H1 (cell line): ENCODE data around the gene CST7. TPM values are rescaled to one million over a fixed set of nuclear protein-coding genes. Genes with fewer than 3 reads are reported as not detected.
A peak's percentile ranks its signal among the peaks of the same experiment; 100 is the strongest.

Experiments used
- CTCF ChIA-PET: fragments of 300-600 bp; sonication (Branson Sonifier 250); formaldehyde crosslinking; loops from one replicate; lab custom pipeline; 2021; ENCODE audit not compliant: partially characterized antibody; lab: Charles Lee
- POLR2A ChIA-PET: fragments of 300-600 bp; sonication (Branson Sonifier 250); formaldehyde crosslinking; loops from one replicate; lab custom pipeline; 2021; ENCODE audit warnings: inconsistent platforms; ENCODE audit not compliant: partially characterized antibody; lab: Charles Lee
- DNase-seq, 2 experiments: peaks; one replicate each; pipeline versions ENCODE4 v3.0.0 to v3.0.0-alpha.2; 2010 to 2022; ENCODE audit warnings: low spot score in 2 of 2, low read depth in 1 of 2, mixed read lengths in 1 of 2
- FAIRE-seq: peaks from 2 replicates; lab custom pipeline; 2011; peaks lifted over from hg19 to GRCh38; lab: Jason Lieb, UNC
- H2AFZ ChIP-seq: 2 replicates; pipeline ENCODE4 v1.8.1; 2012; ENCODE audit warnings: low read length, inconsistent platforms
- H2AK5ac ChIP-seq: 2 replicates; pipeline ENCODE4 v1.6.1; 2013; ENCODE audit warnings: low read depth, low read length
- H2BK120ac ChIP-seq: replicated peaks from 2 replicates; pipeline ENCODE3; 2013; ENCODE audit warnings: low read depth, low read length, inconsistent platforms
- H2BK12ac ChIP-seq: 2 replicates; pipeline ENCODE4 v1.6.1; 2013; ENCODE audit warnings: low read depth, low read length
- H2BK15ac ChIP-seq: 2 replicates; pipeline ENCODE4 v1.6.1; 2013; ENCODE audit warnings: low read length
- H2BK20ac ChIP-seq: 2 replicates; pipeline ENCODE4 v1.6.1; 2013; ENCODE audit warnings: low read length
- H2BK5ac ChIP-seq: 2 replicates; pipeline ENCODE4 v1.6.1; 2013; ENCODE audit warnings: low read depth, low read length
- H3K14ac ChIP-seq: 2 replicates; pipeline ENCODE4 v1.6.1; 2013; ENCODE audit warnings: inconsistent platforms; ENCODE audit not compliant: insufficient read length
- H3K18ac ChIP-seq: 2 replicates; pipeline ENCODE4 v1.6.1; 2013; ENCODE audit warnings: low read length; ENCODE audit errors: extremely low read depth
- H3K23ac ChIP-seq: 2 replicates; pipeline ENCODE4 v1.6.1; 2013; ENCODE audit warnings: inconsistent platforms; ENCODE audit not compliant: insufficient read length
- H3K23me2 ChIP-seq: 2 replicates; pipeline ENCODE4 v1.6.1; 2013; ENCODE audit warnings: low read depth, low read length
- H3K27ac ChIP-seq: 2 replicates; pipeline ENCODE4 v1.6.1; 2011; ENCODE audit warnings: low read depth, low read length, inconsistent platforms
- H3K27me3 ChIP-seq, 4 experiments: replicated peaks in 1 of 4; 1 replicate in 1 of 4; 2 replicates in 3 of 4; pipeline versions ENCODE4 v1.6.1 to v1.8.1; 2011 to 2013; ENCODE audit warnings: low read length in 3 of 4, mild to moderate bottlenecking in 3 of 4, inconsistent platforms in 2 of 4, mixed read lengths in 2 of 4, moderate library complexity in 1 of 4; ENCODE audit not compliant: control insufficient read depth in 3 of 4, insufficient read depth in 3 of 4; ENCODE audit errors: extremely low read depth in 1 of 4
- H3K36me3 ChIP-seq, 4 experiments: 2 replicates each; pipeline versions ENCODE4 v1.6.1 to v1.8.1; 2011 to 2013; ENCODE audit warnings: mild to moderate bottlenecking in 4 of 4, low read length in 3 of 4, moderate library complexity in 2 of 4, control low read depth in 1 of 4, inconsistent platforms in 1 of 4; ENCODE audit not compliant: insufficient read depth in 4 of 4, control insufficient read depth in 2 of 4
- H3K4ac ChIP-seq: replicated peaks from 2 replicates; pipeline ENCODE3; 2013; ENCODE audit warnings: low read length, low read depth, mixed read lengths, inconsistent platforms; ENCODE audit not compliant: insufficient read length
- H3K4me1 ChIP-seq, 4 experiments: replicated peaks in 1 of 4; 1 replicate in 1 of 4; 2 replicates in 3 of 4; pipeline versions ENCODE4 v1.6.1 to v1.8.1; 2011 to 2013; ENCODE audit warnings: low read length in 3 of 4, inconsistent platforms in 2 of 4, mixed read lengths in 1 of 4; ENCODE audit not compliant: insufficient read depth in 4 of 4, control insufficient read depth in 3 of 4
- H3K4me2 ChIP-seq, 2 experiments: 2 replicates each; pipeline versions ENCODE4 v1.6.1 to v1.8.1; 2011 to 2013; ENCODE audit warnings: low read depth in 2 of 2, low read length in 2 of 2, control low read depth in 1 of 2, inconsistent platforms in 1 of 2, mild to moderate bottlenecking in 1 of 2; ENCODE audit not compliant: insufficient read depth in 1 of 2
- H3K4me3 ChIP-seq, 4 experiments: fragments of 200-600, 300-600 bp in 1 of 4; sonication (generic), shearing (Covaris generic), sonication (Bioruptor Twin) in 1 of 4; 2 replicates each; pipeline versions ENCODE4 v1.5.1 to v1.8.1; 2011 to 2016; ENCODE audit warnings: low read length in 4 of 4, low read depth in 3 of 4, control low read depth in 2 of 4, inconsistent platforms in 2 of 4, mild to moderate bottlenecking in 2 of 4, mixed read lengths in 1 of 4, moderate library complexity in 1 of 4; ENCODE audit not compliant: insufficient read depth in 2 of 4; ENCODE audit errors: extremely low read depth in 1 of 4
- H3K56ac ChIP-seq: replicated peaks from 2 replicates; pipeline ENCODE3; 2013; ENCODE audit warnings: low read depth, mild to moderate bottlenecking, mixed read lengths, low read length, inconsistent platforms; ENCODE audit not compliant: insufficient read length
- H3K79me1 ChIP-seq: 2 replicates; pipeline ENCODE4 v1.6.1; 2013; ENCODE audit warnings: low read depth, low read length, control low read depth
- H3K79me2 ChIP-seq, 2 experiments: 2 replicates each; pipeline versions ENCODE4 v1.6.1 to v1.8.1; 2012 to 2013; ENCODE audit warnings: low read length in 2 of 2, mild to moderate bottlenecking in 2 of 2, inconsistent platforms in 1 of 2; ENCODE audit not compliant: insufficient read depth in 2 of 2, control insufficient read depth in 1 of 2
- H3K9ac ChIP-seq, 4 experiments: replicated peaks in 1 of 4; 1 replicate in 1 of 4; 2 replicates in 3 of 4; pipeline versions ENCODE4 v1.6.1 to v1.8.1; 2011 to 2013; ENCODE audit warnings: low read depth in 3 of 4, low read length in 3 of 4, control low read depth in 2 of 4, mild to moderate bottlenecking in 2 of 4, moderate library complexity in 2 of 4, inconsistent platforms in 1 of 4; ENCODE audit errors: extremely low read depth in 1 of 4
- H3K9me3 ChIP-seq, 2 experiments: 2 replicates each; pipeline versions ENCODE4 v1.6.1 to v1.8.1; 2012 to 2013; ENCODE audit warnings: mild to moderate bottlenecking in 2 of 2, moderate library complexity in 2 of 2, control low read depth in 1 of 2, inconsistent platforms in 1 of 2, low read depth in 1 of 2, low read length in 1 of 2, mixed read lengths in 1 of 2; ENCODE audit not compliant: insufficient read depth in 2 of 2
- H4K20me1 ChIP-seq, 2 experiments: replicated peaks in 1 of 2; 2 replicates each; pipeline versions ENCODE3 to v1.8.1; 2011 to 2013; ENCODE audit warnings: inconsistent platforms in 2 of 2, low read length in 2 of 2, mild to moderate bottlenecking in 1 of 2; ENCODE audit not compliant: insufficient read depth in 2 of 2, control insufficient read depth in 1 of 2
- H4K5ac ChIP-seq: 2 replicates; pipeline ENCODE4 v1.6.1; 2013; ENCODE audit warnings: low read length, low read depth, mixed read lengths, inconsistent platforms; ENCODE audit not compliant: insufficient read length
- H4K8ac ChIP-seq: 2 replicates; pipeline ENCODE4 v1.8.0; 2013; ENCODE audit warnings: mild to moderate bottlenecking, moderate library complexity, low read length, inconsistent platforms; ENCODE audit not compliant: insufficient read depth; ENCODE audit errors: extremely low read depth
- H4K91ac ChIP-seq: replicated peaks from 2 replicates; pipeline ENCODE3; 2013; ENCODE audit warnings: low read length, mixed read lengths, inconsistent platforms; ENCODE audit not compliant: insufficient read length
- GABPA ChIP-seq: IDR thresholded peaks from 2 replicates; pipeline ENCODE4 v1.6.1; 2011; ENCODE audit warnings: mild to moderate bottlenecking, low read length, moderate library complexity, borderline replicate concordance; ENCODE audit not compliant: insufficient read depth
- RAD21 ChIP-seq, 2 experiments: IDR thresholded peaks in 1 of 2; conservative IDR thresholded peaks in 1 of 2; 2 replicates each; pipeline ENCODE4 v1.6.1; 2011; ENCODE audit warnings: low read depth in 2 of 2, low read length in 2 of 2, improper control_type of control experiment in 1 of 2, inconsistent platforms in 1 of 2, mild to moderate bottlenecking in 1 of 2, moderate library complexity in 1 of 2
- WGBS, 2 experiments: shearing (Covaris generic) in 1 of 2; methylation state at CpG; one replicate each; pipeline versions ENCODE4 v1.1.6 to v1.1.7; 2013 to 2015; ENCODE audit warnings: low lambda C conversion rate in 2 of 2, mixed read lengths in 2 of 2, inconsistent platforms in 1 of 2, low coverage in 1 of 2, missing lambda C conversion rate in 1 of 2; ENCODE audit not compliant: insufficient replicate concordance in 2 of 2, insufficient coverage in 1 of 2, insufficient read length in 1 of 2; ENCODE audit errors: extremely low coverage in 1 of 2, missing lambda C conversion rate in 1 of 2; 5-methylcytosine and 5-hydroxymethylcytosine counted together
- polyA plus RNA-seq, 7 experiments: library from polyadenylated mRNA; depleted of rRNA in 3 of 7; stranded (reverse) in 5 of 7; unstranded in 2 of 7; fragments of >200 nt in 5 of 7; fragments of 200-250 nt in 2 of 7; gene quantifications; 1 replicate in 5 of 7; 2 replicates in 1 of 7; 4 replicates in 1 of 7; pipeline versions ENCODE4 v1.2.1 to v1.2.3, GENCODE V29; 2011 to 2013; ENCODE audit warnings: missing spikeins in 2 of 7, mixed read lengths in 2 of 7
- total RNA-seq: library from RNA; stranded (reverse); fragmentation: NEBNext Ultra II Directional; extraction: Animal tissue kit (Norgen Biotek cat#: 25700); gene quantifications from 2 replicates; pipeline ENCODE4 v1.2.1, GENCODE V29; 2021

The CST7 gene
- total and polyA plus RNA-seq, 2 of the 8 experiments (the other 6 are each of a cell fraction or from before 2014, with no cell fraction given): not detected

DNA sequence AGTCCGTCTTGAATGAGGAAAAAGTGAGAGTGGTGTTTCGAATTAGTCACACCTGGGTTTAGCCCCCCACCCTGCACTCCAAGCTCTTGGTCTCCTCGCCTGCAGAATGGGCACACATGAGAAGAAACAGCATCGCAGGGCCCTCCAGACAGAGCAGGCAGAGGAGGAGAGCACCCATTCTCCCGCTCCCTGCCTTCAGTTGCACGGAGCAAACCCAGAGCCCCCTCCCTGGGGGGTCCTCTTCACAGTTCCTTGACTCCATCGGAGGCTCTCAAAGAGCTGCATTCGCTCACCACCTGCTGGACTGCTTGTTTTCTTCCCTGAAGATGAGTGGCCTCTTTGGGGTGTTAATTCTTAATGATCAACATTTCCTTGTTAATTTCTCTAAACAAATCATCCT lies 5.1 kb downstream of the CST7 start:
- H4K5ac ChIP-seq: no peak overlapping the region

More for the DNA sequence above, 5.1 kb downstream of the CST7 start:
- Histone ChIP-seq H2AFZ (no peak overlapping the region), H3K4ac (no peak overlapping the region), H3K23ac (no peak overlapping the region), H3K27ac (no peak overlapping the region), H3K56ac (no peak overlapping the region), H4K91ac (no peak overlapping the region), H3K27me3 (no peaks in the 10 kb centered on the region), H2BK12ac (no peak overlapping the region), H3K18ac (no peak overlapping the region), H4K20me1 (peaks cover 0 to 5% of the 10 kb centered on the region in 2 experiments), H3K23me2 (no peaks in the 10 kb centered on the region), H3K4me2 (no peak overlapping the region), H2AK5ac (no peak overlapping the region), H3K4me1 (peaks cover 0 to 2% (median 0%) of the 10 kb centered on the region in 4 experiments; a peak in 1 of 7 replicates), H2BK120ac (no peak overlapping the region), H3K36me3 (no peaks in the 10 kb centered on the region), H2BK15ac (no peak overlapping the region), H4K8ac (no peak overlapping the region), H2BK5ac (no peak overlapping the region), H3K9ac (no peak overlapping the region), H3K9me3 (no peaks in the 10 kb centered on the region), H3K14ac (no peak overlapping the region), H3K79me1 (no peaks in the 10 kb centered on the region), H3K4me3 (no peak overlapping the region), H2BK20ac (no peak overlapping the region), H3K79me2 (no peaks in the 10 kb centered on the region)
- ChIA-PET POLR2A (no interaction called here), CTCF (interaction anchor here (1.1 to 3.1 kb wide), 2 partner anchors 23 to 172 kb away, joined by 4 to 16 read pairs; no protein-coding TSS in a partner anchor)
- TF ChIP-seq RAD21 (IDR thresholded peaks at IDR 0.05 in 1 of 2, conservative IDR thresholded peaks at IDR 0.05 in 1 of 2; ENCODE audit: low read depth in 2 of 2, low read length in 2 of 2): peak in 1 of 2 experiments; percentile 6; a peak in 1 of 4 replicates
- TF ChIP-seq GABPA: no peak
- DNase-seq (no peak), FAIRE-seq (no peak)
- WGBS, 2 experiments: 84% methylated on average over 8 of the region's 8 CpGs; no CpG with 5 or more reads in 1 of the 2 experiments
